GM12865 (cell line): ENCODE data around the gene NEK5.
A peak's percentile ranks its signal among the peaks of the same experiment; 100 is the strongest.
"Not testable (repeated sequence)": the region's sequence is repeated elsewhere in the genome, so short reads cannot be mapped to it uniquely, and the experiment has no call there.

Source experiments
- DNase-seq: peaks from one replicate; pipeline ENCODE4 v3.0.0; 2010; ENCODE audit warnings: low read depth
- H3K4me3 ChIP-seq: 2 replicates; pipeline ENCODE4 v1.5.1; 2011; ENCODE audit warnings: mild to moderate bottlenecking, low read depth, low read length, control low read depth
- TF ChIP-seq, protein P1 (sequence below): IDR thresholded peaks from 2 replicates; pipeline ENCODE4 v1.5.1; 2011; ENCODE audit warnings: low read length, control low read depth, low read depth, inconsistent platforms; ENCODE audit not compliant: insufficient read depth; ENCODE audit errors: missing control alignments

Gene NEK5

DNA sequence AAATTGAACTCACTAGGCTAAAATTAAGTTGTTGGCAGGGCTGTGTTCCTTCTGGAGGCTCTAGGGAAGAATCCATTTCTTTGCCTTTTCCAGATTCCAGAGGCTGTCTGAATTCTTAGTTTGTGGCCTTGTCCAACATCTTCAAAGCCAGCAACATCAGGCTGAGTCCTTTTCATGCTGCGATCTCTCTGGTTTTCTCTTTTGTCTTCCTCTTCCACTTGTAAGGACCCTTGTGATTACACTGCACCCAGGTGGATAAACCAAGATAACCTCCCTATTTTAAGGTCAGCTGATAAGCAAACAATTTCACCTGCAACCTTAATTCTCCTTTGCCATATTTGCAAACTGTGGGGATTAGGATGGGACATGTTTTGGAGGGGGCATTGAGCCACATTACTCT lies 92.8 kb downstream of the NEK5 start:
- TF ChIP-seq, protein P1, sequence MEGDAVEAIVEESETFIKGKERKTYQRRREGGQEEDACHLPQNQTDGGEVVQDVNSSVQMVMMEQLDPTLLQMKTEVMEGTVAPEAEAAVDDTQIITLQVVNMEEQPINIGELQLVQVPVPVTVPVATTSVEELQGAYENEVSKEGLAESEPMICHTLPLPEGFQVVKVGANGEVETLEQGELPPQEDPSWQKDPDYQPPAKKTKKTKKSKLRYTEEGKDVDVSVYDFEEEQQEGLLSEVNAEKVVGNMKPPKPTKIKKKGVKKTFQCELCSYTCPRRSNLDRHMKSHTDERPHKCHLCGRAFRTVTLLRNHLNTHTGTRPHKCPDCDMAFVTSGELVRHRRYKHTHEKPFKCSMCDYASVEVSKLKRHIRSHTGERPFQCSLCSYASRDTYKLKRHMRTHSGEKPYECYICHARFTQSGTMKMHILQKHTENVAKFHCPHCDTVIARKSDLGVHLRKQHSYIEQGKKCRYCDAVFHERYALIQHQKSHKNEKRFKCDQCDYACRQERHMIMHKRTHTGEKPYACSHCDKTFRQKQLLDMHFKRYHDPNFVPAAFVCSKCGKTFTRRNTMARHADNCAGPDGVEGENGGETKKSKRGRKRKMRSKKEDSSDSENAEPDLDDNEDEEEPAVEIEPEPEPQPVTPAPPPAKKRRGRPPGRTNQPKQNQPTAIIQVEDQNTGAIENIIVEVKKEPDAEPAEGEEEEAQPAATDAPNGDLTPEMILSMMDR, result no peak
- no peak overlapping the region for H3K4me3 ChIP-seq
- no peak for DNase-seq

DNA sequence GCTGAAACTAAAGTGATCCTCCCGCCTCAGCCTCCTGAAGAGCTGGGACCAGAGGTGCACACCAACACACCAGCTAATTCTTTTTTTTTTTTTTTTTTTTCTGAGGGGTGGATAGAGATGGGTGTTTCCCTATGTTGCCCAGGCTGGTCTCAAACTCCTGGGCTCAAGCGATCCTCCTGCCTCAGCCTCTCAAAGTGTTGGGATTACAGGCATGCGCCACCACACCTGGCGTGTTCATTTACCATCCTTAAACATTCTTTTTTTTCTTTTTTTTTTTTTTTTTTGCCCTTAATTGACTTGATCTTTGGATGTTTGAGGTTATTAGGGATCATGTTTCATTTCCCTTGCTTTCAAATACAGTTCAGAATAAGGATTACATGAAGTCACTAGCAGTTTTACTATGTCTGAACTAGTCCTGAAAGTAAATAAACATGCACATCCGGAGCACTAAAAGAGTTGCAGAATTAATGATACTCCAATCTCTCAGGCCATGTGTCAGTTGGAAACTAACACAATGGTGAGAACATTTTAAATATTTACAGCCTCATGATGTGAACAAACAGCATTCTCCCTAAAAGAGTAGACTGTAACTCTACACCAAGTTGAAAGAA lies 94.2 kb downstream of the NEK5 start:
- TF ChIP-seq, protein P1, result no peak
- H3K4me3 ChIP-seq, result no peak overlapping the region
- DNase-seq, result no peak

DNA sequence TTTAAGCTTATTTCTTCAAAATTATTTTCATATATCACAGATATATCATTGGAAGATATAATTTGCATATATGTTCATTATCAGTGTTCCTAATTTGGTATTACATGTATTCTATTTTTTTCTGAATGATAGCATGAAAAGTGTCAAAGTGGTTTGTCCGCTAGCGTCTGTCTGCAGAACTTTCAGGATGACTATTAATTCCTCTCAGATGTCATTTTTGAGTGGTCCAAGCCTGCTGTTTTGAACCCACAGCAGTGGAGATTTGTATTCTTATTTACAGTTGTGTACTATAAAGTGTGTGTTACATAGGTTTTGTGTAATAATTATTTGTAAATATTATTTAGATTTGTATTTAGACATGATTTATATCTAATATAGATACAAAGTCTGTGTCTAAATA lies 95.8 kb downstream of the NEK5 start:
- TF ChIP-seq, protein P1, result no peak
- no peak overlapping the region for H3K4me3 ChIP-seq

DNA sequence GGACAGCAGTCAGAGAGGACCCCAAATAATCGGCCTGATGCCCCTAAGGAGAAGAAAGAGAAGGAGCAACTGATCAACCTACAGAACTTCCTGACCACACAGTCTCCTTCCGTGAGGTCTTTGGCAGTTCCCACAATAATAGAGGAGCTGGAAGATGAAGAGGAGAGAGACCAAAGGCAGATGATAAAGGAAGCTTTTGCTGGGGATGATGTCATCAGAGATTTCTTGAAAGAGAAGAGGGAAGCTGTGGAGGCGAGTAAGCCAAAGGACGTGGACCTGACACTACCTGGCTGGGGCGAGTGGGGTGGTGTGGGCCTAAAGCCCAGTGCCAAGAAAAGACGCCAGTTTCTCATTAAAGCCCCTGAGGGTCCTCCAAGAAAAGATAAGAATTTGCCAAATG lies 98.5 kb downstream of the NEK5 start:
- DNase-seq, result not testable (repeated sequence)

More for the DNA sequence above, 95.8 kb downstream of the NEK5 start:
- DNase-seq, result peak; percentile 19

DNA sequence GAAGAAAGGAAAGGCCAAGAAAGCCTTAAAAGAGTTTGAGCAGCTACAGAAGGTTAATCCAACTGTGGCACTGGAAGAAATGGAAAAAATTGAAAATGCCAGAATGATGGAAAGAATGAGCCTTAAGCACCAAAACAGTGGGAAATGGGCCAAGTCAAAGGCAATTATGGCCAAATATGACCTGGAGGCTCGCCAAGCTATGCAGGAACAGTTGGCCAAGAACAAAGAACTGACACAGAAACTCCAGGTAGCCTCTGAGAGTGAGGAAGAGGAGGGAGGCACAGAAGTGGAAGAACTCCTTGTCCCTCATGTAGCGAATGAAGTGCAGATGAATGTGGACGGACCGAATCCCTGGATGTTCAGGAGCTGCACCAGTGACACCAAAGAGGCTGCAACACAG lies 99.3 kb downstream of the NEK5 start:
- TF ChIP-seq, protein P1, result no peak
- no peak for DNase-seq

More for the DNA sequence above, 98.5 kb downstream of the NEK5 start:
- not testable (repeated sequence) for H3K4me3 ChIP-seq

DNA sequence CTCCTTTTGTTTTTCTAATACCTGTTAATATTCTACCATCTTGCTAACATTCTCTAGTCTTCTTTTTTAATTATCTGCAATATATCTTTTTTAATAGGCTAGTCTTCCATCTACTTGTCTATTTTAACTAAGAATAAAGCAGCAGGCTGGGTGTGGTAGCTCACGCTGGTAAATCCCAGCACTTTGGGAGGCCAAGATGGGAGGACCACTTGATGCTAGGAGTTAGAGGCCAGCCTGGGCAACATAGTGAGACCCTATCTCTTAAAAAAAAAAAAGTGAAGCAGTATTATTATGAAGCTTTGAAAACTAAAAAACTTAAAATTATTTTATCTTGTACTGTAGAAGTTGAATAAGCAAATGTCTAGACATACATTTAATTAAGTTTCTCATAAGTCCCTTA lies 101.0 kb downstream of the NEK5 start:
- no peak for DNase-seq
- TF ChIP-seq, protein P1, result no peak
- H3K4me3 ChIP-seq, result no peak overlapping the region

More for the DNA sequence above, 99.3 kb downstream of the NEK5 start:
- H3K4me3 ChIP-seq, result no peak overlapping the region

DNA sequence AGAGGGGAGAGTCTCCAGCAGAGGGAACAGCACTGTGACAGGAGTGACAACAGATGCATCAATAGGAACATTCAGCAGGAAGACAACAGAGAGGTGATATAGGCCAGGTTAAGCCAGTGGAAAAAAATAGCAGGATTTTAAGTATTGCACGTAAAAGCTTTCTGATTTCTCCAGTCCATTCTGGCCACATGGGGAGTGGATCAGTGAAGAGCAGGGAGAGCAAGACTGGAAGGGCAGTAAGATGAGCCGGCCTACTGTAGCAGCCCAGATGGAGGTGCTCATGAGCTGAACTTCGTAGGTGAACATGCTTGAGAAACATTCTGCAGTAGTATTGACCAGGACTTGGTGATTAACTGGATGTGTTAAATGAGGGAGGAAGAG lies 102.6 kb downstream of the NEK5 start:
- no peak overlapping the region for H3K4me3 ChIP-seq
- TF ChIP-seq, protein P1, result peak; percentile 0
- no peak for DNase-seq
